Astrocyte (in vitro differentiated cells and primary cell): ENCODE results near the gene CD2.

ENCODE experiments used
- EZH2 ChIP-seq: IDR thresholded peaks from 2 replicates; pipeline ENCODE4 v1.6.1; 2012; ENCODE audit warnings: mild to moderate bottlenecking, low read length, inconsistent platforms; ENCODE audit not compliant: insufficient read depth
- TF ChIP-seq, protein P1 (sequence below): IDR thresholded peaks from 2 replicates; pipeline ENCODE4 v1.5.1; 2011; ENCODE audit warnings: low read depth, mild to moderate bottlenecking, inconsistent platforms, low read length, moderate library complexity; ENCODE audit not compliant: insufficient read depth

GRCh38 chr1:116769104-116769452 lies 14.8 kb downstream of the CD2 start:
- TF ChIP-seq, protein P1, sequence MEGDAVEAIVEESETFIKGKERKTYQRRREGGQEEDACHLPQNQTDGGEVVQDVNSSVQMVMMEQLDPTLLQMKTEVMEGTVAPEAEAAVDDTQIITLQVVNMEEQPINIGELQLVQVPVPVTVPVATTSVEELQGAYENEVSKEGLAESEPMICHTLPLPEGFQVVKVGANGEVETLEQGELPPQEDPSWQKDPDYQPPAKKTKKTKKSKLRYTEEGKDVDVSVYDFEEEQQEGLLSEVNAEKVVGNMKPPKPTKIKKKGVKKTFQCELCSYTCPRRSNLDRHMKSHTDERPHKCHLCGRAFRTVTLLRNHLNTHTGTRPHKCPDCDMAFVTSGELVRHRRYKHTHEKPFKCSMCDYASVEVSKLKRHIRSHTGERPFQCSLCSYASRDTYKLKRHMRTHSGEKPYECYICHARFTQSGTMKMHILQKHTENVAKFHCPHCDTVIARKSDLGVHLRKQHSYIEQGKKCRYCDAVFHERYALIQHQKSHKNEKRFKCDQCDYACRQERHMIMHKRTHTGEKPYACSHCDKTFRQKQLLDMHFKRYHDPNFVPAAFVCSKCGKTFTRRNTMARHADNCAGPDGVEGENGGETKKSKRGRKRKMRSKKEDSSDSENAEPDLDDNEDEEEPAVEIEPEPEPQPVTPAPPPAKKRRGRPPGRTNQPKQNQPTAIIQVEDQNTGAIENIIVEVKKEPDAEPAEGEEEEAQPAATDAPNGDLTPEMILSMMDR: no peak
- no peak for TF ChIP-seq EZH2
